Ishikawa (cell line): Measurements from ENCODE around the gene C1orf210.

Experiments
- EGR1 ChIP-seq: IDR thresholded peaks from 2 replicates; pipeline ENCODE4 v1.6.1; 2012
- EP300 ChIP-seq: IDR thresholded peaks from 2 replicates; pipeline ENCODE4 v1.6.1; 2012; ENCODE audit warnings: borderline replicate concordance
- FOXM1 ChIP-seq: IDR thresholded peaks from 2 replicates; pipeline ENCODE4 v1.6.1; 2012; ENCODE audit warnings: low read depth, borderline replicate concordance
- NFIC ChIP-seq: IDR thresholded peaks from 2 replicates; pipeline ENCODE4 v1.6.1; 2012
- RAD21 ChIP-seq: IDR thresholded peaks from 2 replicates; pipeline ENCODE4 v1.6.1; 2012; ENCODE audit warnings: low read depth
- TAF1 ChIP-seq: IDR thresholded peaks from 2 replicates; pipeline ENCODE4 v1.6.1; 2012; ENCODE audit warnings: low read depth, mild to moderate bottlenecking
- TF ChIP-seq, protein P1 (sequence below): IDR thresholded peaks from 2 replicates; pipeline ENCODE4 v1.6.1; 2012

- no peak for TF ChIP-seq EP300
- TF ChIP-seq, protein P1, sequence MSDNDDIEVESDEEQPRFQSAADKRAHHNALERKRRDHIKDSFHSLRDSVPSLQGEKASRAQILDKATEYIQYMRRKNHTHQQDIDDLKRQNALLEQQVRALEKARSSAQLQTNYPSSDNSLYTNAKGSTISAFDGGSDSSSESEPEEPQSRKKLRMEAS: no peak
- no peak for TF ChIP-seq RAD21
- TF ChIP-seq NFIC: no peak
- no peak for TF ChIP-seq FOXM1
- TF ChIP-seq EGR1: no peak
- no peak for TF ChIP-seq TAF1
These were observed 37.1 kb upstream of the C1orf210 start for GRCh38 chr1:43322506-43322905.
